ENCODE results near the gene TIGD6. TPM values are rescaled to one million over a fixed set of nuclear protein-coding genes. Genes with fewer than 3 reads are reported as not detected.

TIGD6 gene
- total RNA-seq, 1 donor from 2014 or later = 4.3 TPM

Other genes starting within 250 kb of the TIGD6 start
- gene PDE6A, start 55.9 kb downstream of the TIGD6 start, total RNA-seq (ENCODE audit: insufficient read depth, low replicate concordance) = 5.3 TPM
- gene SLC26A2, start 39.9 kb downstream of the TIGD6 start, total RNA-seq (ENCODE audit: insufficient read depth, low replicate concordance) = 32.5 TPM
- 16.4 TPM for gene HMGXB3, start 85 bp upstream of the TIGD6 start, total RNA-seq (ENCODE audit: insufficient read depth, low replicate concordance)
- gene CSF1R, start 85.9 kb upstream of the TIGD6 start, total RNA-seq (ENCODE audit: insufficient read depth, low replicate concordance) = 48.9 TPM
- 223 TPM for gene PDGFRB, start 155.2 kb upstream of the TIGD6 start, total RNA-seq (ENCODE audit: insufficient read depth, low replicate concordance)
- gene CDX1, start 166.1 kb upstream of the TIGD6 start, total RNA-seq (ENCODE audit: insufficient read depth, low replicate concordance) = 2.4 TPM
- gene SLC6A7, start 189.4 kb upstream of the TIGD6 start, total RNA-seq (ENCODE audit: insufficient read depth, low replicate concordance) = 10.8 TPM

All from umbilical cord (tissue), 1 donor.